Measurements from ENCODE around the gene MED17.

GRCh38 chr11:93857413-93858120 lies 73.5 kb downstream of the MED17 start:
- TF ChIP-seq YY1 (IDR thresholded peaks at IDR 0.05; ENCODE audit: low read depth) = no peak
- no peak for TF ChIP-seq SMC3 (IDR thresholded peaks at IDR 0.05; ENCODE audit: low read depth, low read length)
- TF ChIP-seq CTCF (IDR thresholded peaks at IDR 0.05) = no peak
- TF ChIP-seq FOSL2 (IDR thresholded peaks at IDR 0.05; ENCODE audit: borderline replicate concordance, low read depth) = no peak
- no peak for TF ChIP-seq USF1 (IDR thresholded peaks at IDR 0.05; ENCODE audit: borderline replicate concordance, low read depth)
- no peak for TF ChIP-seq EZH2phosphoT487 (IDR thresholded peaks at IDR 0.05; ENCODE audit: borderline replicate concordance, low read depth)
- no peak for TF ChIP-seq MXI1 (IDR thresholded peaks at IDR 0.05; ENCODE audit: low read depth, low read length)
- TF ChIP-seq EP300 (IDR thresholded peaks at IDR 0.05; ENCODE audit: borderline replicate concordance in 1 of 2, low read depth in 1 of 2, low read length in 1 of 2) = no peak
